Endodermal cell (in vitro differentiated cells): ENCODE measurements around the gene REG4. TPM values are rescaled to one million over a fixed set of nuclear protein-coding genes. Genes with fewer than 3 reads are reported as not detected.

Source experiments
- DNase-seq: peaks from one replicate; pipeline ENCODE4 v3.0.0-alpha.2; 2017
- H3K27ac ChIP-seq: 2 replicates; pipeline ENCODE4 v1.5.1; 2013; ENCODE audit warnings: mild to moderate bottlenecking, low read depth, low read length, moderate library complexity
- H3K27me3 ChIP-seq: 2 replicates; pipeline ENCODE4 v1.6.1; 2013; ENCODE audit warnings: mild to moderate bottlenecking, low read length, moderate library complexity; ENCODE audit not compliant: insufficient read depth, control insufficient read depth, poor library complexity, severe bottlenecking
- H3K36me3 ChIP-seq: 2 replicates; pipeline ENCODE4 v1.7.0; 2013; ENCODE audit warnings: mild to moderate bottlenecking, low read length, moderate library complexity; ENCODE audit not compliant: control insufficient read depth, insufficient read depth
- H3K4me1 ChIP-seq: one replicate; pipeline ENCODE4 v1.7.0; 2013; ENCODE audit warnings: low read length; ENCODE audit not compliant: control insufficient read depth, insufficient read depth
- H3K4me3 ChIP-seq: 2 replicates; pipeline ENCODE4 v1.5.1; 2013; ENCODE audit warnings: mild to moderate bottlenecking, low read length, moderate library complexity
- H3K9ac ChIP-seq: 2 replicates; pipeline ENCODE4 v1.6.1; 2013; ENCODE audit warnings: mild to moderate bottlenecking, low read length, moderate library complexity; ENCODE audit not compliant: poor library complexity, severe bottlenecking; ENCODE audit errors: extremely low read depth
- H3K9me3 ChIP-seq: 2 replicates; pipeline ENCODE4 v1.6.1; 2013; ENCODE audit warnings: mild to moderate bottlenecking, low read length, moderate library complexity; ENCODE audit not compliant: control insufficient read depth
- H3K27ac Mint-ChIP-seq: 2 replicates; pipeline ENCODE4 v1.8.0; 2020; ENCODE audit warnings: mixed read lengths
- H3K27me3 Mint-ChIP-seq: 2 replicates; pipeline ENCODE4 v1.8.0; 2021; ENCODE audit warnings: mild to moderate bottlenecking, mixed read lengths; ENCODE audit not compliant: insufficient read depth
- H3K36me3 Mint-ChIP-seq: 2 replicates; pipeline ENCODE4 v1.8.0; 2020; ENCODE audit warnings: low read depth, mixed read lengths
- H3K4me1 Mint-ChIP-seq: 2 replicates; pipeline ENCODE4 v1.8.0; 2020; ENCODE audit warnings: mixed read lengths
- H3K4me3 Mint-ChIP-seq: 2 replicates; pipeline ENCODE4 v1.8.0; 2020; ENCODE audit warnings: mild to moderate bottlenecking, moderate library complexity, mixed read lengths
- H3K9me3 Mint-ChIP-seq: 2 replicates; pipeline ENCODE4 v1.8.0; 2020; ENCODE audit warnings: mild to moderate bottlenecking, mixed read lengths
- WGBS, 2 experiments: methylation state at CpG; one replicate each; pipeline versions ENCODE4 v1.1.5 to v1.1.7; 2013; ENCODE audit warnings: missing lambda C conversion rate in 2 of 2, mixed read lengths in 1 of 2; ENCODE audit not compliant: insufficient coverage in 1 of 2, insufficient read length in 1 of 2; 5-methylcytosine and 5-hydroxymethylcytosine counted together
- total RNA-seq, 2 donors: library from RNA; stranded (reverse); fragmentation: NEBNext Ultra II Directional in 1 of 2; extraction: Animal tissue kit (Norgen Biotek cat#: 25700) in 1 of 2; gene quantifications; 2 replicates in 1 of 2; 3 replicates in 1 of 2; pipeline ENCODE4 v1.2.1, GENCODE V29; 2021
- TF ChIP-seq, protein P1 (sequence below): fragments of 200-600 bp; sonication (generic); conservative IDR thresholded peaks from 2 replicates; pipeline ENCODE4 v1.5.0; 2021; ENCODE audit warnings: antibody characterized with exemption, mild to moderate bottlenecking

Gene REG4
- total RNA-seq, 2 donors from 2014 or later: not detected

DNA sequence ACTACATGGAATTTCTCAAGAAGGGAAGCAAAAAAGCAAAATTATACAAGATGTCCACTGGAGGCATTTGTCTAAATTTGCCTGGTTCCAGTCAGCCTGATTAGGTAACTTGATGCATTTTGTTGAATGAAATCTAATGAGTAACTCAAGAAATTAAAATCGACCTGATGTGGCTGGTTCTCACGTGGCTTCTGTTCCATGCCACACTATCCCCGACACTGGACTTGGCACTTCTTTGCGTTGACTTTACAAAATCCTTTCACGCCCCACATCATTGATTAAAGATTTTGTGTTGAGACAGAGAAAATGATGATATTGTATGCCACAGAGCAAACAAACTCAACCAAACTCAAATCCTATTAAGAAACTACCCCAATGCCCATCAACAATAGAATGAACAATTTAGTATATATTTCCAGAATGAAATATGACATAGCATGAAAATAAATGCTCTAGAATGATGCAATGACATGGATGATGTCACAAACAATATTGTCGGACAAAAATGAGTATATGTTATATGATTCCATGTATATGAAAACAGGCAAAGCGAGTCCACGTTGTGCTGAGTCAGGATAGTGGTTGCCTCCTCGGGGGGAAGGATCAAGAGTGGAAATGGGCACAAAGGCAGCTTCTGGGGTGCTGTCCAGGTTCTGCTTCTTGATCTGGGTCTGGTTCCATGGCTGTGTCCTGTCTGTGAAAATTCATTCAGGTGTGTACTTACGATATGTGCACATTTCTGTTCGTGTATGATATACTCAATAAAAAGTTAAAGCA, 29.6 kb downstream of the REG4 start:
- Histone ChIP-seq H3K36me3 (no peaks in the 10 kb centered on the region), H3K4me1 (peaks cover 16% of the 10 kb centered on the region), H3K27ac (no peak overlapping the region), H3K27me3 (no peaks in the 10 kb centered on the region), H3K4me3 (no peak overlapping the region), H3K9ac (no peak overlapping the region), H3K9me3 (no peaks in the 10 kb centered on the region)
- WGBS, 2 experiments: 73 to 78% methylated on average over 4 to 11 of the region's 11 CpGs
- no peak for DNase-seq
- peaks cover 23% of the 10 kb centered on the region for H3K4me1 Mint-ChIP-seq
- no peak overlapping the region for H3K4me3 Mint-ChIP-seq
- H3K36me3 Mint-ChIP-seq: no peaks in the 10 kb centered on the region
- TF ChIP-seq, protein P1, sequence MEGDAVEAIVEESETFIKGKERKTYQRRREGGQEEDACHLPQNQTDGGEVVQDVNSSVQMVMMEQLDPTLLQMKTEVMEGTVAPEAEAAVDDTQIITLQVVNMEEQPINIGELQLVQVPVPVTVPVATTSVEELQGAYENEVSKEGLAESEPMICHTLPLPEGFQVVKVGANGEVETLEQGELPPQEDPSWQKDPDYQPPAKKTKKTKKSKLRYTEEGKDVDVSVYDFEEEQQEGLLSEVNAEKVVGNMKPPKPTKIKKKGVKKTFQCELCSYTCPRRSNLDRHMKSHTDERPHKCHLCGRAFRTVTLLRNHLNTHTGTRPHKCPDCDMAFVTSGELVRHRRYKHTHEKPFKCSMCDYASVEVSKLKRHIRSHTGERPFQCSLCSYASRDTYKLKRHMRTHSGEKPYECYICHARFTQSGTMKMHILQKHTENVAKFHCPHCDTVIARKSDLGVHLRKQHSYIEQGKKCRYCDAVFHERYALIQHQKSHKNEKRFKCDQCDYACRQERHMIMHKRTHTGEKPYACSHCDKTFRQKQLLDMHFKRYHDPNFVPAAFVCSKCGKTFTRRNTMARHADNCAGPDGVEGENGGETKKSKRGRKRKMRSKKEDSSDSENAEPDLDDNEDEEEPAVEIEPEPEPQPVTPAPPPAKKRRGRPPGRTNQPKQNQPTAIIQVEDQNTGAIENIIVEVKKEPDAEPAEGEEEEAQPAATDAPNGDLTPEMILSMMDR: no peak
- H3K9me3 Mint-ChIP-seq: peaks cover 3% of the 10 kb centered on the region
- no peaks in the 10 kb centered on the region for H3K27me3 Mint-ChIP-seq
- H3K27ac Mint-ChIP-seq: no peak overlapping the region

DNA sequence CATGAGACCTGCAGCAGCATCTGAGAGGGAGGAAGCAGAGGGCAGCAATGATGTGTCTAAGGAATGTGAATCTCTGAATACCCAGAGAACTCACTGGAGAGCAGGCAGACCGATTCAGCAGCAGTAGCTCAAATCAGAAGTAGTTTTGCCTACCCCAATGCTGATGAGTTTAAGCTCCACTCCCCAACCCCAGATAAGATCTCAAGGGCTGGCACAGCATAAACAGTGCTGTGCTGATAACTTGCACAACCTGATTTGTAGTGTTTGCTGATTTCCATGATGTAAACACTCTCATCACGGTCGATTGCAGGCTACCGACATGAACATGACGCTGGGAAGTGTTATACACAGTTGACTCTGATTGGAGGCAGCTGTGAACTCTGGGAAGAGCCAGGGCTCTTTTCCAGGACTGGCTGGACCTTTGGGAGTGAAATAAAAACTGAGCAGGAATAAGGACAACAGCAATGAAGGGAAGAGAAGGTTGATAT, 31.3 kb downstream of the REG4 start:
- DNase-seq: no peak
- TF ChIP-seq, protein P1: no peak
- Mint-ChIP-seq H3K9me3 (no peaks in the 10 kb centered on the region), H3K36me3 (no peaks in the 10 kb centered on the region), H3K27me3 (no peaks in the 10 kb centered on the region), H3K4me1 (peaks cover 31% of the 10 kb centered on the region), H3K4me3 (no peak overlapping the region), H3K27ac (no peak overlapping the region)
- Histone ChIP-seq H3K9ac (no peak overlapping the region), H3K4me3 (no peak overlapping the region), H3K9me3 (no peaks in the 10 kb centered on the region), H3K27ac (no peak overlapping the region), H3K36me3 (no peaks in the 10 kb centered on the region), H3K4me1 (peaks cover 20% of the 10 kb centered on the region), H3K27me3 (no peaks in the 10 kb centered on the region)
- WGBS, 2 experiments: 78 to 87% methylated on average over 5 of the region's 5 CpGs

GRCh38 chr1:119778886-119779560, 32.2 kb downstream of the REG4 start:
- Histone ChIP-seq H3K9ac (no peak overlapping the region), H3K36me3 (no peaks in the 10 kb centered on the region), H3K9me3 (no peaks in the 10 kb centered on the region), H3K27me3 (no peaks in the 10 kb centered on the region), H3K4me3 (no peak overlapping the region), H3K27ac (no peak overlapping the region), H3K4me1 (peaks cover 26% of the 10 kb centered on the region)
- TF ChIP-seq, protein P1: no peak
- DNase-seq: no peak
- H3K27me3 Mint-ChIP-seq: no peaks in the 10 kb centered on the region
- no peaks in the 10 kb centered on the region for H3K36me3 Mint-ChIP-seq
- no peak overlapping the region for H3K4me3 Mint-ChIP-seq
- peaks cover 40% of the 10 kb centered on the region for H3K4me1 Mint-ChIP-seq
- peak overlapping the region; percentile 5 for H3K27ac Mint-ChIP-seq
- H3K9me3 Mint-ChIP-seq: no peaks in the 10 kb centered on the region
- 95 to 98% methylated on average over 10 to 13 of the region's 13 CpGs for WGBS, 2 experiments
